CD4-positive, alpha-beta T cell treated with Interleukin-6 at 100 ng/mL for 8 hours (primary cell): Measurements from ENCODE around the gene CALN1.
"Not testable (repeated sequence)": the region's sequence is repeated elsewhere in the genome, so short reads cannot be mapped to it uniquely, and the experiment has no call there.

Experiments
- DNase-seq: peaks from one replicate; pipeline ENCODE4 v3.0.0-alpha.2; 2020; ENCODE audit warnings: mixed read lengths, low spot score

Gene CALN1

GRCh38 chr7:71972534-71972933 is 439.6 kb downstream of the CALN1 start:
- no peak for DNase-seq

- no peak for DNase-seq
Observed at GRCh38 chr7:71970725-71971124, 441.4 kb downstream of the CALN1 start.

- DNase-seq, result no peak
Observed at GRCh38 chr7:71962636-71963035, 449.5 kb downstream of the CALN1 start.

GRCh38 chr7:71961283-71961682 is 450.9 kb downstream of the CALN1 start:
- no peak for DNase-seq

GRCh38 chr7:71942115-71942514 is 470.0 kb downstream of the CALN1 start:
- no peak for DNase-seq

GRCh38 chr7:71937840-71938371 is 474.2 kb downstream of the CALN1 start:
- no peak for DNase-seq

- no peak for DNase-seq
Observed at GRCh38 chr7:71935674-71936073, 476.5 kb downstream of the CALN1 start.

- no peak for DNase-seq
Observed at GRCh38 chr7:71933426-71933825, 478.7 kb downstream of the CALN1 start.

GRCh38 chr7:71925663-71926062 is 486.5 kb downstream of the CALN1 start:
- DNase-seq, result no peak

GRCh38 chr7:71914204-71914603 is 497.9 kb downstream of the CALN1 start:
- DNase-seq, result not testable (repeated sequence)

- no peak for DNase-seq
Observed at GRCh38 chr7:71912476-71912875, 499.7 kb downstream of the CALN1 start.

- no peak for DNase-seq
Observed at GRCh38 chr7:71911051-71911450, 501.1 kb downstream of the CALN1 start.

- no peak for DNase-seq
Observed at GRCh38 chr7:71905821-71906220, 506.3 kb downstream of the CALN1 start.

- no peak for DNase-seq
Observed at GRCh38 chr7:71904484-71904883, 507.7 kb downstream of the CALN1 start.

GRCh38 chr7:71900556-71900955 is 511.6 kb downstream of the CALN1 start:
- no peak for DNase-seq

GRCh38 chr7:71896535-71896934 is 515.6 kb downstream of the CALN1 start:
- DNase-seq, result no peak

- no peak for DNase-seq
Observed at GRCh38 chr7:71886046-71886445, 526.1 kb downstream of the CALN1 start.

GRCh38 chr7:71885487-71885886 is 526.7 kb downstream of the CALN1 start:
- DNase-seq, result no peak

GRCh38 chr7:71883415-71883814 is 528.7 kb downstream of the CALN1 start:
- DNase-seq, result no peak

- no peak for DNase-seq
Observed at GRCh38 chr7:71871446-71871845, 540.7 kb downstream of the CALN1 start.

GRCh38 chr7:71870812-71871211 is 541.3 kb downstream of the CALN1 start:
- no peak for DNase-seq

- DNase-seq, result no peak
Observed at GRCh38 chr7:71868797-71869196, 543.3 kb downstream of the CALN1 start.

GRCh38 chr7:71867626-71868025 is 544.5 kb downstream of the CALN1 start:
- no peak for DNase-seq

GRCh38 chr7:71865172-71865571 is 547.0 kb downstream of the CALN1 start:
- DNase-seq, result no peak

GRCh38 chr7:71864130-71864529 is 548.0 kb downstream of the CALN1 start:
- no peak for DNase-seq
